Activated naive CD4-positive, alpha-beta T cell treated with anti-CD3 and anti-CD28 coated beads, Interleukin-2, amount 50 U/mL, for 24 hours (primary cell): ENCODE data around the gene CDIP1.

ENCODE experiments used
- H3K27ac Mint-ChIP-seq: one replicate; pipeline ENCODE4 v1.8.0; 2021; ENCODE audit warnings: mild to moderate bottlenecking, mixed read lengths
- H3K27me3 Mint-ChIP-seq: one replicate; pipeline ENCODE4 v1.8.0; 2021; ENCODE audit warnings: mixed read lengths
- H3K36me3 Mint-ChIP-seq: one replicate; pipeline ENCODE4 v1.8.0; 2021; ENCODE audit warnings: mixed read lengths
- H3K4me1 Mint-ChIP-seq: one replicate; pipeline ENCODE4 v1.8.0; 2021; ENCODE audit warnings: mixed read lengths
- H3K4me3 Mint-ChIP-seq: one replicate; pipeline ENCODE4 v1.8.0; 2021; ENCODE audit warnings: mild to moderate bottlenecking, mixed read lengths
- H3K9me3 Mint-ChIP-seq: one replicate; pipeline ENCODE4 v1.8.0; 2021; ENCODE audit warnings: mixed read lengths

The CDIP1 gene

GRCh38 chr16:4467916-4468315 is 70.7 kb downstream of the CDIP1 start:
- Mint-ChIP-seq H3K4me1 (peaks cover 21% of the 10 kb centered on the region), H3K9me3 (no peaks in the 10 kb centered on the region), H3K36me3 (peaks cover 3% of the 10 kb centered on the region), H3K27ac (no peak overlapping the region), H3K4me3 (no peak overlapping the region), H3K27me3 (no peaks in the 10 kb centered on the region)

DNA sequence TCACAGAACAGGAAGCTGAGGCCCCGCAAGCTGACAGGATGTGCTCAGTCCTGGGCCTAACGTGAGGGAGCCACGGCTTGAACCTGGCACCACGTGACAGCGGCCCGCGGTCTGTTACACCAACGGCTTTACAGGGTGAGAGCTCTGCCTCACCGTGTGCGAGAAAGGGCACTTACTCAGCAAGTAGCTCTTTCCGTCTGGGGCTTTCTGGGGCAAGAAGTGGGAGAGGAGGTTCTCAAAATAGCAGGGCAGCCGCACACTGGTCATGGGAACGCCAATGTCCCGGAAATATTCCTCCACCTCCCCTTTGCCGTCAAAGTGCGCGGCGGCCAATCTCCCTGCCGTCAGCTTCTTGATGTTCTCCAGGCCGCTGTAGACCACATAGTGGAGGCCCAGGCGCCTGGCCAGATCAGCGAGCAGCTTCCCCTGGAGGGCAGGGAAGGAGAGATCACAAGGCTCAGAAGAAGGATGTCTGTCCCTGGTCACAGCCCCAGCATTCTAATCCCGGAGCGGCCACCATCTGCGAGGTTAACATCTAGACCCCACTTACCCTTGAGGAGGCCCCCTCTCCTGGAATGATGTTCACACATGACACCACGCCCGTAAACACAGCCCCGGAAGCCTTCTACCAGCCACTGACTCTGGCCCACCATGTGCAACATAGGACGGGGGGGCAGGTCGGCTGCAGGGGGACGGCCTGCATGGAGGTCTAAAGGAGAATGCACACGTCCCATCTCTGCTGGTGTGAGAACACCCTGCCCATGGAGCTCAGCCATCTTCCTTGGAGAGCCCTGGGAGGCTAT is 72.4 kb downstream of the CDIP1 start:
- Mint-ChIP-seq H3K27ac (peak overlapping the region; percentile 79), H3K27me3 (no peaks in the 10 kb centered on the region), H3K4me3 (no peak overlapping the region), H3K4me1 (peaks cover 16% of the 10 kb centered on the region), H3K36me3 (peaks cover 3% of the 10 kb centered on the region), H3K9me3 (no peaks in the 10 kb centered on the region)

GRCh38 chr16:4463522-4464163 is 74.9 kb downstream of the CDIP1 start:
- H3K9me3 Mint-ChIP-seq: no peaks in the 10 kb centered on the region
- peak overlapping the region; percentile 12 for H3K27ac Mint-ChIP-seq
- no peaks in the 10 kb centered on the region for H3K27me3 Mint-ChIP-seq
- peaks cover 23% of the 10 kb centered on the region for H3K4me1 Mint-ChIP-seq
- H3K4me3 Mint-ChIP-seq: no peak overlapping the region
- H3K36me3 Mint-ChIP-seq: peaks cover 7% of the 10 kb centered on the region

- H3K4me3 Mint-ChIP-seq: no peak overlapping the region
- no peaks in the 10 kb centered on the region for H3K27me3 Mint-ChIP-seq
- H3K4me1 Mint-ChIP-seq: peaks cover 23% of the 10 kb centered on the region
- H3K36me3 Mint-ChIP-seq: peaks cover 8% of the 10 kb centered on the region
- no peaks in the 10 kb centered on the region for H3K9me3 Mint-ChIP-seq
- H3K27ac Mint-ChIP-seq: no peak overlapping the region
Measured at GRCh38 chr16:4461250-4462085, 77.1 kb downstream of the CDIP1 start.

GRCh38 chr16:4460936-4461249 is 77.7 kb downstream of the CDIP1 start:
- H3K4me1 Mint-ChIP-seq: peaks cover 19% of the 10 kb centered on the region
- H3K27ac Mint-ChIP-seq: no peak overlapping the region
- H3K27me3 Mint-ChIP-seq: no peaks in the 10 kb centered on the region
- H3K36me3 Mint-ChIP-seq: peaks cover 8% of the 10 kb centered on the region
- H3K4me3 Mint-ChIP-seq: no peak overlapping the region
- H3K9me3 Mint-ChIP-seq: no peaks in the 10 kb centered on the region
